Keratinocyte (primary cell): Measurements from ENCODE around the gene FGF22. TPM values are rescaled to one million over a fixed set of nuclear protein-coding genes. Genes with fewer than 3 reads are reported as not detected.

ENCODE experiments used
- DNase-seq: peaks from one replicate; pipeline ENCODE4 v3.0.0-alpha.2; 2011; ENCODE audit warnings: low read depth, missing footprints, low spot score
- FAIRE-seq: peaks from 2 replicates; lab custom pipeline; 2011; peaks lifted over from hg19 to GRCh38; lab: Jason Lieb, UNC
- H2AFZ ChIP-seq: 2 replicates; pipeline ENCODE4 v1.6.0; 2012; ENCODE audit warnings: low read length, control low read depth, inconsistent platforms; ENCODE audit not compliant: control insufficient read depth
- H3K27ac ChIP-seq: 2 replicates; pipeline ENCODE4 v1.5.1; 2011; ENCODE audit warnings: low read length; ENCODE audit not compliant: control insufficient read depth, insufficient read depth
- H3K27me3 ChIP-seq: 3 replicates; pipeline ENCODE4 v1.6.0; 2011; ENCODE audit warnings: low read length; ENCODE audit not compliant: control insufficient read depth, insufficient read depth; ENCODE audit errors: extremely low read depth
- H3K36me3 ChIP-seq, 2 experiments: 2 replicates in 1 of 2; 3 replicates in 1 of 2; pipeline ENCODE4 v1.5.1; 2011; ENCODE audit warnings: low read length in 2 of 2, mild to moderate bottlenecking in 1 of 2; ENCODE audit not compliant: control insufficient read depth in 2 of 2, insufficient read depth in 2 of 2; ENCODE audit errors: extremely low read depth in 1 of 2
- H3K4me1 ChIP-seq: 3 replicates; pipeline ENCODE4 v1.5.1; 2011; ENCODE audit warnings: low read length; ENCODE audit not compliant: control insufficient read depth, insufficient read depth; ENCODE audit errors: extremely low read depth
- H3K4me2 ChIP-seq: 3 replicates; pipeline ENCODE4 v1.6.0; 2011; ENCODE audit warnings: low read depth, low read length; ENCODE audit not compliant: control insufficient read depth, insufficient read depth; ENCODE audit errors: extremely low read depth
- H3K4me3 ChIP-seq, 3 experiments: fragments of 200-600 bp in 1 of 3; sonication (generic) in 1 of 3; 2 replicates in 2 of 3; 3 replicates in 1 of 3; pipeline ENCODE4 v1.5.1; 2011 to 2016; ENCODE audit warnings: low read length in 3 of 3, mild to moderate bottlenecking in 3 of 3, control low read depth in 2 of 3, inconsistent platforms in 1 of 3, low read depth in 1 of 3, mixed read lengths in 1 of 3, mixed run types in 1 of 3, moderate library complexity in 1 of 3; ENCODE audit not compliant: control insufficient read depth in 2 of 3, insufficient read depth in 2 of 3; ENCODE audit errors: extremely low read depth in 1 of 3
- H3K79me2 ChIP-seq: 2 replicates; pipeline ENCODE4 v1.6.0; 2012; ENCODE audit warnings: low read length; ENCODE audit not compliant: control insufficient read depth, insufficient read depth
- H3K9ac ChIP-seq: 3 replicates; pipeline ENCODE4 v1.6.0; 2011; ENCODE audit warnings: low read length; ENCODE audit not compliant: control insufficient read depth, insufficient read depth; ENCODE audit errors: extremely low read depth
- H3K9me1 ChIP-seq: 3 replicates; pipeline ENCODE4 v1.6.0; 2011; ENCODE audit warnings: low read length; ENCODE audit not compliant: control insufficient read depth, insufficient read depth; ENCODE audit errors: extremely low read depth
- H3K9me3 ChIP-seq: 2 replicates; pipeline ENCODE4 v1.5.1; 2012; ENCODE audit warnings: low read depth, low read length; ENCODE audit not compliant: control insufficient read depth
- H4K20me1 ChIP-seq: 3 replicates; pipeline ENCODE4 v1.6.0; 2011; ENCODE audit warnings: low read length; ENCODE audit not compliant: control insufficient read depth, insufficient read depth; ENCODE audit errors: extremely low read depth
- EZH2 ChIP-seq: IDR thresholded peaks from one replicate; pipeline ENCODE4 v1.6.1; 2012; ENCODE audit warnings: inconsistent platforms, mild to moderate bottlenecking, low read length, moderate library complexity
- dilution Hi-C: fragments of 300-500 bp; cut with MboI; formaldehyde crosslinking; loops from one replicate; pipeline ENCODE4 v1.7.0; 2020; ENCODE audit warnings: low sequenced_read_pairs; ENCODE audit not compliant: extremely low pct_ligation_motif_present
- polyA plus RNA-seq, 5 experiments: library from polyadenylated mRNA; depleted of rRNA in 3 of 5; stranded (reverse) in 3 of 5; stranded (forward) in 1 of 5; unstranded in 1 of 5; fragments of >200 nt; gene quantifications; 1 replicate in 1 of 5; 2 replicates in 3 of 5; 3 replicates in 1 of 5; pipeline versions ENCODE4 v1.2.1 to v1.2.3, GENCODE V29; 2011 to 2012; ENCODE audit warnings: missing spikeins in 2 of 5, low read depth in 1 of 5, low replicate concordance in 1 of 5
- TF ChIP-seq, protein P1 (sequence below), 3 experiments: IDR thresholded peaks in 1 of 3; conservative IDR thresholded peaks in 1 of 3; optimal IDR thresholded peaks in 1 of 3; 2 replicates in 2 of 3; 3 replicates in 1 of 3; pipeline versions ENCODE3 to v1.5.1; 2011; ENCODE audit warnings: low read length in 3 of 3, mild to moderate bottlenecking in 3 of 3, moderate library complexity in 2 of 3, control low read depth in 1 of 3, inconsistent platforms in 1 of 3; ENCODE audit not compliant: insufficient read depth in 2 of 3; ENCODE audit errors: extremely low read depth in 1 of 3

FGF22 gene
- polyA plus RNA-seq, 1 donor (not counting 4 experiments of a cell fraction or from before 2014, with no cell fraction given), result not detected

DNA sequence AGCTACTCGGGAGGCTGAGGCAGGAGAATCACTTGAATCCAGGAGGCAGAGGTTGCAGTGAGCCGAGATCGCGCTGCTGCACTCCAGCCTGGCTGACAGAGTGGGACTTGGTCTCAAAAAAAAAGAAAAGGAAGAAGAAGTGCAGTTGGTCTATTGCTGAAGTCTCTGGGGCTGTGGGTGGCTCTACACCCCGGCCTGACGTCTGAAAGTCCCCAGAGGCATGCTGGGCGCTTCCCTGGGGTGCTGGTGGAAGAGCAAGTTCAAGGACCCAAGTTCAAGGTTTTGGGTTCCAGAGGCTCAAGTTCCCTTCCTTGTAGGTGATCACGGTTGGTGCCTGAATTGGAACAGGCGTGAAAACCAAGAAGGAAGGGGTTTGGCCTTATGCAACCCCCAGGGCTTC, 46.2 kb upstream of the FGF22 start:
- FAIRE-seq (no peak), DNase-seq (no peak)
- no peak overlapping the region for H3K4me2 ChIP-seq
- no peak overlapping the region for H3K4me3 ChIP-seq
- H3K9me3 ChIP-seq, result no peaks in the 10 kb centered on the region
- no peaks in the 10 kb centered on the region for H3K79me2 ChIP-seq
- H4K20me1 ChIP-seq, result peaks cover 4% of the 10 kb centered on the region
- H3K9ac ChIP-seq, result no peak overlapping the region
- TF ChIP-seq, protein P1, sequence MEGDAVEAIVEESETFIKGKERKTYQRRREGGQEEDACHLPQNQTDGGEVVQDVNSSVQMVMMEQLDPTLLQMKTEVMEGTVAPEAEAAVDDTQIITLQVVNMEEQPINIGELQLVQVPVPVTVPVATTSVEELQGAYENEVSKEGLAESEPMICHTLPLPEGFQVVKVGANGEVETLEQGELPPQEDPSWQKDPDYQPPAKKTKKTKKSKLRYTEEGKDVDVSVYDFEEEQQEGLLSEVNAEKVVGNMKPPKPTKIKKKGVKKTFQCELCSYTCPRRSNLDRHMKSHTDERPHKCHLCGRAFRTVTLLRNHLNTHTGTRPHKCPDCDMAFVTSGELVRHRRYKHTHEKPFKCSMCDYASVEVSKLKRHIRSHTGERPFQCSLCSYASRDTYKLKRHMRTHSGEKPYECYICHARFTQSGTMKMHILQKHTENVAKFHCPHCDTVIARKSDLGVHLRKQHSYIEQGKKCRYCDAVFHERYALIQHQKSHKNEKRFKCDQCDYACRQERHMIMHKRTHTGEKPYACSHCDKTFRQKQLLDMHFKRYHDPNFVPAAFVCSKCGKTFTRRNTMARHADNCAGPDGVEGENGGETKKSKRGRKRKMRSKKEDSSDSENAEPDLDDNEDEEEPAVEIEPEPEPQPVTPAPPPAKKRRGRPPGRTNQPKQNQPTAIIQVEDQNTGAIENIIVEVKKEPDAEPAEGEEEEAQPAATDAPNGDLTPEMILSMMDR (optimal IDR thresholded peaks at IDR 0.05 in 1 of 3, IDR thresholded peaks at IDR 0.05 in 1 of 3, conservative IDR thresholded peaks at IDR 0.05 in 1 of 3; ENCODE audit: extremely low read depth in 1 of 3, insufficient read depth in 2 of 3, low read length in 3 of 3), result no peak
- no peak for TF ChIP-seq EZH2
- no peaks in the 10 kb centered on the region for H3K36me3 ChIP-seq
- peaks cover 5% of the 10 kb centered on the region for H3K4me1 ChIP-seq
- dilution Hi-C loops, result no loop called here
- no peaks in the 10 kb centered on the region for H3K9me1 ChIP-seq
- no peak overlapping the region for H2AFZ ChIP-seq
- H3K27ac ChIP-seq, result no peak overlapping the region
- peaks cover 49% of the 10 kb centered on the region for H3K27me3 ChIP-seq

DNA sequence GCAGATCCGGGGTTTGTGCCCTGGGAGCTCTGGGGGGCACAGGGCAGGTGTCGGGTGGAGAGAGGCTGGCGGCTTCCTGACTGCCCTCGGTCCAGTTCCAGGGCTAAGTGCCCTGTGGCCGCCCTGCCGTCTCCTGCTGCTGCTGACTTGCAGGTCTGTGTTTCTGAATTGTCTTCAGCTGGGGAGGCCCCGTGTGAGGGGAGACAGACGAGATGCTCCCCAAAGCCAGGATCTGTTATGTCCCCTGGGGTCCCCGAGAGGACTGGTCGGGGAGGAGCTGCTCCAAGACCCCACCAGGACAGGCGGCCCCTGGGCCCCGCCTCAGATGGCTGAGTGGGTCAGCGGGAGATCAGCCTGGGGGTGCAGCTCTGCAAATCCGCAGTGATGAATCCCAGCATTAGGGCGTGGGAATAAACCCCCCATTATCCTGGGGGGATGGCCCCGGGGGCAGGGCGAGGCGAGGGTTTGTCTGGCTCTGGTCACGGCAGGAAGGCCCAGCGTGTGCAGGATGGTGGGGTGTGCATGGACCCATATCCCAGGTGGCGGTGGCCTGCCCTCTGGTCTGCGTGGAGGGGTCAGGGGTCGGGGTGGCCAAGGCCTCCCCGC, 45.3 kb upstream of the FGF22 start:
- Histone ChIP-seq H3K9ac (no peak overlapping the region), H3K9me1 (no peaks in the 10 kb centered on the region), H3K9me3 (no peaks in the 10 kb centered on the region), H3K4me1 (no peaks in the 10 kb centered on the region), H3K36me3 (no peaks in the 10 kb centered on the region), H3K4me2 (no peak overlapping the region), H3K4me3 (no peak overlapping the region), H3K79me2 (no peaks in the 10 kb centered on the region), H3K27ac (no peak overlapping the region), H2AFZ (no peak overlapping the region), H4K20me1 (peaks cover 4% of the 10 kb centered on the region), H3K27me3 (peaks cover 41% of the 10 kb centered on the region)
- FAIRE-seq, result no peak
- TF ChIP-seq, protein P1 (optimal IDR thresholded peaks at IDR 0.05 in 1 of 3, IDR thresholded peaks at IDR 0.05 in 1 of 3, conservative IDR thresholded peaks at IDR 0.05 in 1 of 3; ENCODE audit: extremely low read depth in 1 of 3, insufficient read depth in 2 of 3, low read length in 3 of 3), result no peak
- no peak for TF ChIP-seq EZH2
- DNase-seq, result no peak
- dilution Hi-C loops, result no loop called here
